Kidney epithelial cell (primary cell): ENCODE measurements around the gene TMEM86B. TPM values are rescaled to one million over a fixed set of nuclear protein-coding genes. Genes with fewer than 3 reads are reported as not detected.
"Not testable (repeated sequence)": the region's sequence is repeated elsewhere in the genome, so short reads cannot be mapped to it uniquely, and the experiment has no call there.

ENCODE experiments used
- DNase-seq: peaks from one replicate; pipeline ENCODE4 v3.0.0-alpha.2; 2010; ENCODE audit warnings: low read depth
- H3K27me3 ChIP-seq: 2 replicates; pipeline ENCODE4 v1.6.0; 2011; ENCODE audit warnings: low read length; ENCODE audit not compliant: control insufficient read depth, insufficient read depth
- H3K36me3 ChIP-seq: 2 replicates; pipeline ENCODE4 v1.5.1; 2011; ENCODE audit warnings: low read length; ENCODE audit not compliant: control insufficient read depth, insufficient read depth
- H3K4me3 ChIP-seq: 2 replicates; pipeline ENCODE4 v1.5.1; 2011; ENCODE audit warnings: low read depth, mild to moderate bottlenecking, control low read depth, low read length
- total RNA-seq: library from RNA; depleted of rRNA; stranded (reverse); fragments of >200 nt; gene quantifications from 2 replicates; pipeline ENCODE4 v1.2.3, GENCODE V29; 2015
- TF ChIP-seq, protein P1 (sequence below): IDR thresholded peaks from 2 replicates; pipeline ENCODE4 v1.5.1; 2011; ENCODE audit warnings: mild to moderate bottlenecking, moderate library complexity, low read length, control low read depth, inconsistent platforms; ENCODE audit not compliant: insufficient read depth, poor library complexity, severe bottlenecking

TMEM86B gene
- total RNA-seq, 1 donor from 2014 or later = 2.3 TPM

DNA sequence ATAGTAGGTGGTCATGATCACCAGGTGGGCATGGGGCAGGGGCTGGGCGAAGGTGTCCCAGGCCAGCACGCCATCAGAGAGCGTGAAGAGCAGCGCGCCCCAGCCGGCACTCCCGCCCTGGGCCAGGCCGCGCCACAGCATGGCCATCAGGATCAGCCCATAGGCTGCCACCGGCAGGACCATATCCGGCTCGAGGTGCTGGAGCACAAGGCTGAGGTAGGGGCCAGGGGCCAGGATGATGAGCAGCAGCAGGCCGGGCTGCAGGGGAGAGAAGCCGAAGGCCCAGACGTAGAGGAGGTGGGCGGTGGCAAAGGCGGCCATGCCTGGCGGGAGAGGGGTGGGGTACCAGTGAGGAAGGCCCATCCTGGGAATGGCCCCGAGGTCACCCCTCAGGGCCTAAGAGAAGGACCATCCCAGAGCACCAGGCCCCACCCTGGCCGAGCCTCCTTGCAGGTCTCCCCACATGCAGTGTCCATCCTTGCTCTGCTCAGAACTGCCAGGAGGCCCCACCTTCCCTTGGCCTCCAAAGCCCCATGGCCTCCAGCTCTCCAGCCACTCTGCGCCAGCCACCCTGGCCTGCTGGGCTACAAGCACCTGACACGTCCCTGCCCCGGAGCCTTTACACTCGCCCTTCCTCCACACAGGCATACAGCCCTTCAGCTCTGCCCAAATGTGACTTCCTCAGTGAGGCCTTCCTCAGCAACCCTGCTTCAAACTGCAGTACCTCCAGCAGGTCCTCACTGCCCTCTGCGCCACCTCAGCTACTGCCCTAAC, 1.1 kb downstream of the TMEM86B start:
- DNase-seq = no peak
- no peaks in the 10 kb centered on the region for H3K27me3 ChIP-seq
- H3K36me3 ChIP-seq = no peaks in the 10 kb centered on the region
- H3K4me3 ChIP-seq = no peak overlapping the region
- TF ChIP-seq, protein P1, sequence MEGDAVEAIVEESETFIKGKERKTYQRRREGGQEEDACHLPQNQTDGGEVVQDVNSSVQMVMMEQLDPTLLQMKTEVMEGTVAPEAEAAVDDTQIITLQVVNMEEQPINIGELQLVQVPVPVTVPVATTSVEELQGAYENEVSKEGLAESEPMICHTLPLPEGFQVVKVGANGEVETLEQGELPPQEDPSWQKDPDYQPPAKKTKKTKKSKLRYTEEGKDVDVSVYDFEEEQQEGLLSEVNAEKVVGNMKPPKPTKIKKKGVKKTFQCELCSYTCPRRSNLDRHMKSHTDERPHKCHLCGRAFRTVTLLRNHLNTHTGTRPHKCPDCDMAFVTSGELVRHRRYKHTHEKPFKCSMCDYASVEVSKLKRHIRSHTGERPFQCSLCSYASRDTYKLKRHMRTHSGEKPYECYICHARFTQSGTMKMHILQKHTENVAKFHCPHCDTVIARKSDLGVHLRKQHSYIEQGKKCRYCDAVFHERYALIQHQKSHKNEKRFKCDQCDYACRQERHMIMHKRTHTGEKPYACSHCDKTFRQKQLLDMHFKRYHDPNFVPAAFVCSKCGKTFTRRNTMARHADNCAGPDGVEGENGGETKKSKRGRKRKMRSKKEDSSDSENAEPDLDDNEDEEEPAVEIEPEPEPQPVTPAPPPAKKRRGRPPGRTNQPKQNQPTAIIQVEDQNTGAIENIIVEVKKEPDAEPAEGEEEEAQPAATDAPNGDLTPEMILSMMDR = no peak

DNA sequence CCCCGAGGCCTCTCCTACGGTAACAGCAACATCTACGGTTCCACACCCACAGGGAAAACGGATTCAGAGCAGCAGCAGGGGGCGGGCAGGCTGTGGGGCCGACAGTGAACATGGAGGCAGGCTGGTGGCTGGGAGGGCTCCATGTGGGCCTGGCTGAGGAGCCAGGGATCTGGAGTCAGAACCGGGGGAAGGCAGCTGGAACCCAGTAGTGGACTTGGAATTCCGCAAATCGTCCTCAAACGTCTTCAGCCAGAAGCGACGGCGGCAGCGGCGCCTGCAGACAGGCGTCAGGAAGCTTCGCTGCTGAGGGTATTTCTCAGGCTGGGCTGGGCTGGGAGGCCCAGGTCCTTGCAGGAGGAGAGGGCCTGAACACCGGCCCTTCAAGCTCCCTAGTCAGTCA, 1.8 kb downstream of the TMEM86B start:
- DNase-seq = no peak
- TF ChIP-seq, protein P1 = no peak
- H3K4me3 ChIP-seq = no peak overlapping the region
- no peaks in the 10 kb centered on the region for H3K27me3 ChIP-seq
- no peaks in the 10 kb centered on the region for H3K36me3 ChIP-seq

DNA sequence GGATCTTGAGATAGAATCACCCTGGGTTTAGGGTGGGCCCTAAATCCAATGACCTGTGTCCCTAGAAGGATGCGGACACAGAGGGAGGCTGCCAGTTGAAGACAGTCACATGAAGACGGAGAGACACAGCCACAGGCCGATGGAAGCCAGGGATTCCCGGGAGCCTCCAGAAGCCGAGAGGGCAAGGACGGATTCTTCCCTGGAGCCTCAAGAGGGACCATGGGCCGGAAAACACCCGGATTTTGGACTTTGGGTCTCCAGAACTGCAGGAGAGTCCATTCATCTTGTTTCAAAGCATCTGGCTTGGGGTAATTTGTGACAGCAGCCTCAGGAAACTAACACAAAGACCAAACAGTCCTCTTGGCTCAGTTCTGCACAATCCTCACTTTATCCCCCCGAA, 2.3 kb downstream of the TMEM86B start:
- H3K36me3 ChIP-seq = no peaks in the 10 kb centered on the region
- no peak for DNase-seq

DNA sequence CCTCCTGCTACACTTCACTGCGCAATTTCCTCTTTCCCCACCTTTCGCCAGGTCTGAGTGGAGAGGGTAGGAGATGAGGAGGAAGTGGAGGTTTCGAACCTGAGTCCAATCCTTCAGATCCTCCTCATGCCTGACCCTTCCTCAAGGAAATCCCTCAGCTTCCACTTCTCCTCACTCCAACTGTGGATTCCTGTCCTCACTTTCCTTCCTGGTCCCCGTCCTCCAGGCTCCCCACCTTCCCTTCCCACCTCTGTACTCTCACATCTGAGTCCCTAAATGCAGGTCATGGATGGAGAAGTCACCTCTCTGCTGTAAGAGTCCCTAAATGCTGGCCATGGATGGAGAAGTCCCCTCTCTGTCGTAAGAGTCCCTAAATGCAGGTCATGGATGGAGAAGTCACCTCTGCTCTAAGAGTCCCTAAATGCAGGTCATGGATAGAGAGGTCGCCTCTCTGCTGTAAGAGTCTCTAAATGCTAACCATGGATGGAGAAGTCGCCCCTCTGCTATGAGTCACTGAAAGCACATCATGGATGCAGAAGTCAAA, 3.1 kb downstream of the TMEM86B start:
- Histone ChIP-seq H3K4me3 (no peak overlapping the region), H3K36me3 (no peaks in the 10 kb centered on the region), H3K27me3 (no peaks in the 10 kb centered on the region)
- no peak for DNase-seq
- TF ChIP-seq, protein P1 = no peak

More for the DNA sequence above, 2.3 kb downstream of the TMEM86B start:
- H3K27me3 ChIP-seq = no peaks in the 10 kb centered on the region
- TF ChIP-seq, protein P1 = no peak
- no peak overlapping the region for H3K4me3 ChIP-seq

DNA sequence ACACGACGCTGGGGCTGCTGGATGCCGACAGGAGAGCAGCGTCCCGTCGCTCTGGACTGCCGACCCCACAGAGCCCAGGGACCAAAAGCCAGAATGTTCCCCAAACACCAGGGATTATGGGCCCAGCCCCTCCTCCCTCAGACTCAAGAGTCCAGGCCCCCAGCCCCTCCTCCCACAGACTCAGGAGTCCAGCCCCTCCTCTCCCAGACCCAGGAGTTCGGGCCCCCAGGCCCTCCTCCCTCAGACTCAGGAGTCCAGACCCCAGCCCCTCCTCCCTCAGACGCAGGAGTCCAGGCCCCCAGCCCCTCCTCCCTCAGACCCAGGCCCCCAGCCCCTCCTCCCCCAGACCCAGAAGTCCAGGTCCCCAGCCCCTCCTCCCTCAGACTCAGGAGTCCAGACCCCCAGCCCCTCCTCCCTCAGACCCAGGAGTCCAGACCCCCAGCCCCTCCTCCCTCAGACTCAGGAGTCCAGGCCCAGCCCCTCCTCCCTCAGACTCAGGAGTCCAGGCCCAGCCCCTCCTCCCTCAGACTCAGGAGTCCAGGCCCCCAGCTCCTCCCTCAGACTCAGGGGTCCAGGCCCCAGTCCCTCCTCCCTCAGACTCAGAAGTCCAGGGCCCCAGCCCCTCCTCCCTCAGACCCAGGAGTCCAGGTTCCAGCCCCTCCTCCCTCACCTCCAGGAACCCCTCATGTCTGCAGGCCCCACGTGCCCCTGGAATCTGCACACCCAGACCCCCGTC, 3.7 kb downstream of the TMEM86B start:
- DNase-seq, H3K36me3 ChIP-seq, H3K4me3 ChIP-seq, H3K27me3 ChIP-seq: not testable (repeated sequence)

DNA sequence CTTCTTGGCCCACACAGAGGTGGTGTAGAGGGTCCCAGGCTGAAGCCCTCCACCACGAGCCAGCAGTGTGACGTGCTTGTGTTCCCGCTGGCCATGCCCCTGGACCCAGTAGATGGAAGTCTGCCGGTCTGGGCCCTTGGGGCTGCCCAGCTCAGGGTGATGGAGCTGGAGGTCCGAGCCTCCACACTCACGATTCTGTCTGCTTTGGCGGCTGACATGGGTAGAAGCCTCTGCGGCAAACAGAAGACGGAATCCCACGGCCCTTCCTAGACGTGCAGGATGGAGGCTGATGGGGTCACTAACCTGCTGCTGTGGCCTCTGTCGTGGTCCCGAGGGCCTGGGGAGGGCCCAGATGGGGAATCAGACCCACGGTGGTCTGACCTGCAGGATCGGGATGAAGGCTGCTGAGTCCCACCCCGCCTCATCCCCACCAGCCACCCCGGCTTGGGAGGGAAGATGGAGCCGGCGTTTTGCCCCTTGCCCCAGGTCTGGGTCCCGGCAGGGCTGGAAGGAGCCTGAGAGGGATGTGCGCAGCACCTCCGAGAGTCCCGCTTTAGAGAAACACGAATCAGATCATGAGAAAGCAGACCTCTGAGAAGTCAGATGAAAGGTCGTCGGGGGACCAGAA, 4.4 kb downstream of the TMEM86B start:
- no peaks in the 10 kb centered on the region for H3K36me3 ChIP-seq
- TF ChIP-seq, protein P1 = no peak
- H3K4me3 ChIP-seq = no peak overlapping the region
- no peak for DNase-seq
- no peaks in the 10 kb centered on the region for H3K27me3 ChIP-seq
